SK-N-SH (cell line): Measurements from ENCODE around the gene CADM2. TPM values are rescaled to one million over a fixed set of nuclear protein-coding genes. Genes with fewer than 3 reads are reported as not detected.

Experiments used
- CTCF ChIA-PET: fragments of 300-600, 350-600 bp; formaldehyde crosslinking; extraction: SDS; loops from one replicate; lab custom pipeline; 2021; lab: Yijun Ruan, JAX
- POLR2A ChIA-PET: fragments of 350-600 bp; sonication (Branson Sonifier 250); formaldehyde crosslinking; extraction: SDS; loops from one replicate; lab custom pipeline; 2020; ENCODE audit warnings: antibody characterized with exemption, inconsistent platforms; lab: Yijun Ruan, JAX
- DNase-seq: peaks from one replicate; pipeline ENCODE4 v3.0.0; 2012
- H2AFZ ChIP-seq: fragments of 200-600 bp; sonication (generic); 2 replicates; pipeline ENCODE4 v1.8.1; 2016; ENCODE audit warnings: antibody characterized with exemption, mild to moderate bottlenecking, low read depth
- H3F3A ChIP-seq: fragments of 200-600 bp; sonication (generic); replicated peaks from 2 replicates; pipeline ENCODE3; 2016; ENCODE audit warnings: antibody characterized with exemption, mild to moderate bottlenecking; ENCODE audit not compliant: insufficient read depth
- H3K27ac ChIP-seq, 2 experiments: fragments of 200-500 bp in 1 of 2; fragments of 200-600 bp in 1 of 2; sonication (Bioruptor generic) in 1 of 2; sonication (generic), shearing (Covaris generic) in 1 of 2; 2 replicates each; pipeline versions ENCODE4 v1.5.1 to v1.6.1; 2014 to 2016; ENCODE audit warnings: low read depth in 2 of 2, inconsistent platforms in 1 of 2, low read length in 1 of 2, mild to moderate bottlenecking in 1 of 2, mixed read lengths in 1 of 2
- H3K27me3 ChIP-seq: fragments of 200-600 bp; sonication (generic), shearing (Covaris generic); 2 replicates; pipeline ENCODE4 v1.6.1; 2016; ENCODE audit warnings: mixed run types; ENCODE audit not compliant: insufficient read depth
- H3K36me3 ChIP-seq, 2 experiments: fragments of 200-500 bp in 1 of 2; fragments of 200-600 bp in 1 of 2; sonication (Bioruptor generic) in 1 of 2; sonication (generic) in 1 of 2; replicated peaks in 1 of 2; 2 replicates each; pipeline versions ENCODE3 to v1.5.1; 2014 to 2016; ENCODE audit warnings: low read length in 1 of 2, mild to moderate bottlenecking in 1 of 2; ENCODE audit not compliant: insufficient read depth in 2 of 2, control insufficient read depth in 1 of 2
- H3K4me1 ChIP-seq, 2 experiments: fragments of 200-500 bp in 1 of 2; fragments of 200-600 bp in 1 of 2; sonication (Bioruptor generic) in 1 of 2; sonication (generic), shearing (Covaris generic) in 1 of 2; 2 replicates each; pipeline versions ENCODE4 v1.5.1 to v1.6.1; 2014 to 2016; ENCODE audit warnings: low read depth in 1 of 2, low read length in 1 of 2, mixed run types in 1 of 2; ENCODE audit not compliant: insufficient read depth in 2 of 2, control insufficient read depth in 1 of 2
- H3K4me2 ChIP-seq: fragments of 200-600 bp; sonication (generic), shearing (Covaris generic); 2 replicates; pipeline ENCODE4 v1.6.1; 2017; ENCODE audit warnings: mixed run types
- H3K4me3 ChIP-seq, 2 experiments: fragments of 200-500 bp in 1 of 2; fragments of 200-600 bp in 1 of 2; sonication (Bioruptor generic) in 1 of 2; sonication (generic), shearing (Covaris generic) in 1 of 2; 2 replicates each; pipeline versions ENCODE4 v1.5.1 to v1.8.1; 2014 to 2016; ENCODE audit warnings: low read depth in 2 of 2, inconsistent platforms in 1 of 2, low read length in 1 of 2, mild to moderate bottlenecking in 1 of 2, mixed read lengths in 1 of 2, moderate library complexity in 1 of 2
- H3K79me2 ChIP-seq: fragments of 200-600 bp; sonication (generic); 2 replicates; pipeline ENCODE4 v1.8.1; 2017; ENCODE audit warnings: mild to moderate bottlenecking; ENCODE audit not compliant: insufficient read depth
- H3K9ac ChIP-seq: fragments of 200-600 bp; sonication (generic); 2 replicates; pipeline ENCODE4 v1.6.1; 2017; ENCODE audit warnings: mixed run types
- H3K9me2 ChIP-seq: fragments of 200-600 bp; sonication (generic); 2 replicates; pipeline ENCODE4 v1.6.1; 2017; ENCODE audit warnings: mixed run types
- H3K9me3 ChIP-seq: fragments of 200-600 bp; sonication (generic); 2 replicates; pipeline ENCODE4 v1.6.1; 2017; ENCODE audit warnings: mixed run types, mild to moderate bottlenecking, moderate library complexity
- H4K20me1 ChIP-seq: fragments of 200-600 bp; sonication (generic); 2 replicates; pipeline ENCODE4 v1.6.1; 2017; ENCODE audit warnings: mild to moderate bottlenecking, mixed run types; ENCODE audit not compliant: insufficient read depth
- ELF1 ChIP-seq: IDR thresholded peaks from 2 replicates; pipeline ENCODE4 v1.4.0; 2012
- FOSL2 ChIP-seq: IDR thresholded peaks from 2 replicates; pipeline ENCODE4 v1.4.0; 2012; ENCODE audit warnings: low read depth, mild to moderate bottlenecking, moderate library complexity, borderline replicate concordance
- NRF1 ChIP-seq: IDR thresholded peaks from 2 replicates; pipeline ENCODE4 v1.6.1; 2012; ENCODE audit warnings: low read depth, mild to moderate bottlenecking, low read length
- RAD21 ChIP-seq: IDR thresholded peaks from 2 replicates; pipeline ENCODE4 v1.6.1; 2012; ENCODE audit warnings: mild to moderate bottlenecking, low read length
- REST ChIP-seq: IDR thresholded peaks from 2 replicates; pipeline ENCODE4 v1.6.1; 2012; ENCODE audit warnings: mild to moderate bottlenecking, low read depth, low read length, moderate library complexity
- TAF1 ChIP-seq: IDR thresholded peaks from 2 replicates; pipeline ENCODE4 v1.6.1; 2012; ENCODE audit warnings: low read depth, mild to moderate bottlenecking, low read length, moderate library complexity, borderline replicate concordance
- TCF12 ChIP-seq: IDR thresholded peaks from 2 replicates; pipeline ENCODE4 v1.4.0; 2012
- USF1 ChIP-seq: IDR thresholded peaks from 2 replicates; pipeline ENCODE4 v1.4.0; 2012; ENCODE audit warnings: low read depth, borderline replicate concordance
- ZBTB33 ChIP-seq: IDR thresholded peaks from 2 replicates; pipeline ENCODE4 v1.4.0; 2012; ENCODE audit warnings: low read depth, borderline replicate concordance
- WGBS: methylation state at CpG from one replicate; pipeline ENCODE4 v1.1.6; 2017; ENCODE audit warnings: low lambda C conversion rate; 5-methylcytosine and 5-hydroxymethylcytosine counted together
- polyA plus RNA-seq, 3 experiments: library from polyadenylated mRNA; depleted of rRNA; stranded (reverse); fragments of >200 nt; gene quantifications; 2 replicates each; pipeline ENCODE4 v1.2.3, GENCODE V29; 2012

The CADM2 gene
- polyA plus RNA-seq, 1 of the 3 experiments (the other 2 are of a cell fraction) = 0.46 TPM

- Histone ChIP-seq H3K9ac (no peak overlapping the region), H3K79me2 (no peaks in the 10 kb centered on the region), H3K4me1 (no peaks in the 10 kb centered on the region), H3K27me3 (no peaks in the 10 kb centered on the region), H3K4me3 (no peak overlapping the region), H3K27ac (no peak overlapping the region), H3K36me3 (no peaks in the 10 kb centered on the region), H3K9me3 (no peaks in the 10 kb centered on the region), H3K9me2 (no peaks in the 10 kb centered on the region), H3K4me2 (no peak overlapping the region), H4K20me1 (no peaks in the 10 kb centered on the region), H2AFZ (no peak overlapping the region), H3F3A (no peaks in the 10 kb centered on the region)
- CTCF ChIA-PET = no interaction called here
- POLR2A ChIA-PET = no interaction called here
- TF ChIP-seq ELF1 (no peak), TAF1 (no peak), RAD21 (peak; percentile 29; the same call in 1 of the 2 replicates), TCF12 (no peak), ZBTB33 (no peak), FOSL2 (no peak)
- DNase-seq = no peak
- WGBS = 38% methylated on average over 2 of the region's 2 CpGs
These were observed 234.8 kb downstream of the CADM2 start for GRCh38 chr3:85193565-85193964.

GRCh38 chr3:85208650-85209049, 249.9 kb downstream of the CADM2 start:
- Histone ChIP-seq H3K9me3 (no peaks in the 10 kb centered on the region), H3K9me2 (no peaks in the 10 kb centered on the region), H3K4me2 (no peak overlapping the region), H3K36me3 (no peaks in the 10 kb centered on the region), H2AFZ (no peak overlapping the region), H3K27ac (no peak overlapping the region), H3K4me1 (no peaks in the 10 kb centered on the region), H3K27me3 (no peaks in the 10 kb centered on the region), H3K9ac (no peak overlapping the region), H3F3A (no peaks in the 10 kb centered on the region), H4K20me1 (no peaks in the 10 kb centered on the region), H3K79me2 (no peaks in the 10 kb centered on the region), H3K4me3 (no peak overlapping the region)
- WGBS = 28% methylated on average over 1 of the region's 1 CpG
- CTCF ChIA-PET = no interaction called here
- DNase-seq = no peak
- POLR2A ChIA-PET = no interaction called here
- TF ChIP-seq NRF1 (no peak), REST (no peak), USF1 (no peak), RAD21 (no peak)
